DND-41 (cell line): ENCODE measurements around the gene ANAPC10.
A peak's percentile ranks its signal among the peaks of the same experiment; 100 is the strongest.

Experiments
- ATAC-seq: fragments of 200-7000 bp; cut with Tn5 transposase; 3 replicates; pipeline ENCODE4 v1.9.1; 2021; ENCODE audit warnings: low read depth; ENCODE audit not compliant: insufficient read depth
- DNase-seq: peaks from one replicate; pipeline ENCODE4 v3.0.0-alpha.2; 2020
- H2AFZ ChIP-seq: 2 replicates; pipeline ENCODE4 v1.6.0; 2012; ENCODE audit warnings: low read depth, low read length
- H3K27ac ChIP-seq: 2 replicates; pipeline ENCODE4 v1.5.1; 2012; ENCODE audit warnings: low read length, inconsistent platforms
- H3K27me3 ChIP-seq: fragments of 200-600 bp; sonication (generic); 2 replicates; pipeline ENCODE4 v1.6.0; 2012; ENCODE audit warnings: low read length, mild to moderate bottlenecking, inconsistent platforms; ENCODE audit not compliant: insufficient read depth, poor library complexity
- H3K36me3 ChIP-seq: 2 replicates; pipeline ENCODE4 v1.5.1; 2012; ENCODE audit warnings: low read length, inconsistent platforms; ENCODE audit not compliant: insufficient read depth
- H3K4me1 ChIP-seq: 2 replicates; pipeline ENCODE4 v1.5.1; 2012; ENCODE audit warnings: mild to moderate bottlenecking, low read length; ENCODE audit not compliant: insufficient read depth
- H3K4me2 ChIP-seq: 2 replicates; pipeline ENCODE4 v1.6.0; 2012; ENCODE audit warnings: mild to moderate bottlenecking, moderate library complexity, low read length, inconsistent platforms; ENCODE audit not compliant: insufficient read depth
- H3K4me3 ChIP-seq, 2 experiments: fragments of 200-600 bp in 1 of 2; shearing (Covaris generic) in 1 of 2; 2 replicates each; pipeline ENCODE4 v1.5.1; 2012 to 2016; ENCODE audit warnings: inconsistent platforms in 2 of 2, low read length in 2 of 2, mild to moderate bottlenecking in 2 of 2, low read depth in 1 of 2, moderate library complexity in 1 of 2
- H3K79me2 ChIP-seq: 2 replicates; pipeline ENCODE4 v1.6.0; 2012; ENCODE audit warnings: low read length, inconsistent platforms; ENCODE audit not compliant: insufficient read depth
- H3K9ac ChIP-seq: 2 replicates; pipeline ENCODE4 v1.6.0; 2012; ENCODE audit warnings: low read depth, mild to moderate bottlenecking, inconsistent platforms, low read length, moderate library complexity
- H3K9me3 ChIP-seq: 2 replicates; pipeline ENCODE4 v1.5.1; 2012; ENCODE audit warnings: low read length, moderate library complexity, mild to moderate bottlenecking, inconsistent platforms; ENCODE audit not compliant: insufficient read depth, severe bottlenecking
- H4K20me1 ChIP-seq: 2 replicates; pipeline ENCODE4 v1.6.0; 2012; ENCODE audit warnings: low read length; ENCODE audit not compliant: insufficient read depth
- EZH2 ChIP-seq: IDR thresholded peaks from 3 replicates; pipeline ENCODE4 v1.6.1; 2012; ENCODE audit warnings: borderline replicate concordance, low read depth, mild to moderate bottlenecking, moderate library complexity, low read length, inconsistent platforms; ENCODE audit not compliant: severe bottlenecking
- TF ChIP-seq, protein P1 (sequence below): IDR thresholded peaks from 2 replicates; pipeline ENCODE4 v1.5.1; 2012; ENCODE audit warnings: borderline replicate concordance, low read length, moderate library complexity, mild to moderate bottlenecking; ENCODE audit not compliant: poor library complexity, severe bottlenecking; ENCODE audit errors: extremely low read depth

Gene ANAPC10

DNA sequence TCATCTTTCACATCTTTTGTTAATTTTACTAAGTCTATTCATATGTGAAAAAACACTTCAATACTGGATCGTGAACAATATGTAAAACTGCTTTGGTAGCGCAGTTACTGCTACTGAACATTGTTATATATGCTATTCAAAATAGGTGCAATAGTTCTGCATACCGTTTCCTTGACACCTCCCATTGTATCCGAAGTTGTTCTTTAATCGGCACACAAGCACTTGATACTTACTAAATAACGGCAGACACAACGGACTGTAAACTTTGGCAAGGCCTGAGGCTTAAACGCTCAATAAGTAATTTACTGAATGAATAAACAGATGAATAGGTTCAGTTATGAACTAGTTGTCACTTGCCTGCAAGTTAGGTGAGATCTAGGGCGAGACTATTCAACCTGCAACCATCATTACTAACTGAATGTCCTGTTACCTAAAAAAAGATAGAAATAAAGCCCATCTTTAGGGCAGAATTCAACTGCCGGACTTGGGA, 620 bp downstream of the ANAPC10 start:
- Histone ChIP-seq H3K27ac (peak overlapping the region; percentile 93), H3K4me3 (peak overlapping the region; percentile 78 to 89), H3K9ac (peak overlapping the region; percentile 77), H3K9me3 (peaks cover 5% of the 10 kb centered on the region), H3K79me2 (peaks cover 99% of the 10 kb centered on the region), H3K27me3 (no peaks in the 10 kb centered on the region), H4K20me1 (peaks cover 19% of the 10 kb centered on the region; the same call in 1 of the 2 replicates), H3K4me1 (peaks cover 46% of the 10 kb centered on the region), H3K36me3 (peaks cover 46% of the 10 kb centered on the region), H3K4me2 (peak overlapping the region; percentile 68), H2AFZ (peak overlapping the region; percentile 98)
- DNase-seq: no peak
- no peak for TF ChIP-seq EZH2
- TF ChIP-seq, protein P1, sequence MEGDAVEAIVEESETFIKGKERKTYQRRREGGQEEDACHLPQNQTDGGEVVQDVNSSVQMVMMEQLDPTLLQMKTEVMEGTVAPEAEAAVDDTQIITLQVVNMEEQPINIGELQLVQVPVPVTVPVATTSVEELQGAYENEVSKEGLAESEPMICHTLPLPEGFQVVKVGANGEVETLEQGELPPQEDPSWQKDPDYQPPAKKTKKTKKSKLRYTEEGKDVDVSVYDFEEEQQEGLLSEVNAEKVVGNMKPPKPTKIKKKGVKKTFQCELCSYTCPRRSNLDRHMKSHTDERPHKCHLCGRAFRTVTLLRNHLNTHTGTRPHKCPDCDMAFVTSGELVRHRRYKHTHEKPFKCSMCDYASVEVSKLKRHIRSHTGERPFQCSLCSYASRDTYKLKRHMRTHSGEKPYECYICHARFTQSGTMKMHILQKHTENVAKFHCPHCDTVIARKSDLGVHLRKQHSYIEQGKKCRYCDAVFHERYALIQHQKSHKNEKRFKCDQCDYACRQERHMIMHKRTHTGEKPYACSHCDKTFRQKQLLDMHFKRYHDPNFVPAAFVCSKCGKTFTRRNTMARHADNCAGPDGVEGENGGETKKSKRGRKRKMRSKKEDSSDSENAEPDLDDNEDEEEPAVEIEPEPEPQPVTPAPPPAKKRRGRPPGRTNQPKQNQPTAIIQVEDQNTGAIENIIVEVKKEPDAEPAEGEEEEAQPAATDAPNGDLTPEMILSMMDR: no peak
- ATAC-seq: 0 out of 3 replicates have a peak, but pooled peaks have one; percentile 1

DNA sequence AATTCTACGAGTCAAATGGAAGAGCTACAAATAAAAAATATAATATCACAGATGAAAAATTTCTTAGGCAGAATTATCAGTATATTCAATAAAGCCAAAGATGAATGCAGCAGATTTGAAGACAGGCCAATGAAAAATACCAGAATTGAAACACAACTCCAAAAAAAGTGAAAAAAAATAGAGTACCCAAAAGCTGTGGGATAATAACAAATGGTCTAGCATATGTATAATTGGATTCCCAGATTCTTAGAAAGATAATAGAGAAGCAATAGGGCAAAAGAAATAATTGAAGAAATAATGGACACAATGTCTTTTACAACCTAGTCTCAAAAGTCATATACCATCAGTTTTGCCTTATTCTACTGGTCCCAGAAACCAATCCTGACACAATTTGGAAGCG, 4.4 kb downstream of the ANAPC10 start:
- Histone ChIP-seq H3K79me2 (peaks cover 94% of the 10 kb centered on the region), H3K4me2 (no peak overlapping the region), H3K4me1 (peaks cover 17% of the 10 kb centered on the region), H3K36me3 (peaks cover 64% of the 10 kb centered on the region), H3K9ac (no peak overlapping the region), H3K4me3 (no peak overlapping the region), H3K27ac (no peak overlapping the region), H3K27me3 (no peaks in the 10 kb centered on the region), H3K9me3 (peaks cover 5% of the 10 kb centered on the region), H4K20me1 (no peaks in the 10 kb centered on the region), H2AFZ (no peak overlapping the region)
- ATAC-seq: no peak
- DNase-seq: no peak
- TF ChIP-seq, protein P1: no peak
- TF ChIP-seq EZH2: no peak

DNA sequence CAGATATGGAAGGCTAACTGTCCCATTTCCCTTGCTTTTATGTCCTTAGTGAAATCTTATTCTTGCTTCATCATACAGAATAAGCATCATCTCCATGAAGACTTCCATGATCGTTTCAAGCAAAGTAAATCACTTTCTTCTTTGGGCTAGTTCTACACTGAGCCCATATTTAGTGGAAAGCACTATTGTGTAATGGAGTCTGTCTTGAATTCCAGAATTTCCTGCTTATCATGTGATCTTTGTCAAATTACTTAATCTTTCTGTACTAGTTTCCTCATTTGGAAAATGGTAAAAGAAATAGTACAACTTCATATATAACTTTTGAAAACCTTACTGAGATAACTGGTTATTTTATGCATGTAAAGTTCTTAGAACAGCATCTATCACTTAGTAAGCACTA, 7.6 kb downstream of the ANAPC10 start:
- H3K4me2 ChIP-seq: no peak overlapping the region
- no peak overlapping the region for H3K9ac ChIP-seq
- H3K4me1 ChIP-seq: no peaks in the 10 kb centered on the region; the same call in 1 of the 2 replicates
- H2AFZ ChIP-seq: no peak overlapping the region
- H3K36me3 ChIP-seq: peaks cover 84% of the 10 kb centered on the region
- TF ChIP-seq, protein P1: no peak
- no peak for TF ChIP-seq EZH2
- no peaks in the 10 kb centered on the region for H3K27me3 ChIP-seq
- peaks cover 5% of the 10 kb centered on the region for H3K9me3 ChIP-seq
- peaks cover 92% of the 10 kb centered on the region for H3K79me2 ChIP-seq
- ATAC-seq: no peak
- no peak overlapping the region for H3K4me3 ChIP-seq
- H3K27ac ChIP-seq: no peak overlapping the region
- H4K20me1 ChIP-seq: no peaks in the 10 kb centered on the region
- no peak for DNase-seq
